Skeletal muscle satellite cell (primary cell): Measurements from ENCODE around the gene TCF12.
A peak's percentile ranks its signal among the peaks of the same experiment; 100 is the strongest.

ENCODE experiments used
- H3K27me3 ChIP-seq: 2 replicates; pipeline ENCODE4 v1.7.0; 2013; ENCODE audit warnings: low read length; ENCODE audit not compliant: control insufficient read depth, insufficient read depth
- H3K36me3 ChIP-seq: 2 replicates; pipeline ENCODE4 v1.7.0; 2013; ENCODE audit warnings: mild to moderate bottlenecking, control low read depth, low read length; ENCODE audit not compliant: insufficient read depth
- H3K4me1 ChIP-seq: 2 replicates; pipeline ENCODE4 v1.7.0; 2013; ENCODE audit warnings: low read length; ENCODE audit not compliant: control insufficient read depth, insufficient read depth
- H3K4me2 ChIP-seq: 2 replicates; pipeline ENCODE4 v1.7.0; 2013; ENCODE audit warnings: mild to moderate bottlenecking, low read length
- H3K4me3 ChIP-seq: 2 replicates; pipeline ENCODE4 v1.7.0; 2013; ENCODE audit warnings: low read length
- H3K9ac ChIP-seq: 2 replicates; pipeline ENCODE4 v1.7.0; 2013; ENCODE audit warnings: mild to moderate bottlenecking, low read depth, low read length, moderate library complexity
- H3K9me3 ChIP-seq: replicated peaks from 2 replicates; pipeline ENCODE4 v1.7.0; 2013; ENCODE audit warnings: mild to moderate bottlenecking, control low read depth, low read length

The TCF12 gene

GRCh38 chr15:57060799-57061198, 142.4 kb downstream of the TCF12 start:
- Histone ChIP-seq H3K4me2 (peak overlapping the region; percentile 63), H3K4me1 (peaks cover 60% of the 10 kb centered on the region), H3K9ac (peak overlapping the region; percentile 58), H3K27me3 (no peaks in the 10 kb centered on the region), H3K9me3 (no peaks in the 10 kb centered on the region), H3K36me3 (no peaks in the 10 kb centered on the region), H3K4me3 (peak overlapping the region; percentile 20)

- H3K9ac ChIP-seq = peak overlapping the region; percentile 58
- no peaks in the 10 kb centered on the region for H3K27me3 ChIP-seq
Observed at GRCh38 chr15:57061281-57061680, 142.8 kb downstream of the TCF12 start.

GRCh38 chr15:57061696-57062095, 143.3 kb downstream of the TCF12 start:
- no peak overlapping the region for H3K9ac ChIP-seq
- H3K9me3 ChIP-seq = no peaks in the 10 kb centered on the region
- H3K4me1 ChIP-seq = peaks cover 65% of the 10 kb centered on the region

More at GRCh38 chr15:57061281-57061680, 142.8 kb downstream of the TCF12 start:
- Histone ChIP-seq H3K4me3 (peak overlapping the region; percentile 20), H3K36me3 (no peaks in the 10 kb centered on the region), H3K9me3 (no peaks in the 10 kb centered on the region), H3K4me1 (peaks cover 65% of the 10 kb centered on the region), H3K4me2 (peak overlapping the region; percentile 63)

GRCh38 chr15:57064033-57064432, 145.6 kb downstream of the TCF12 start:
- Histone ChIP-seq H3K9ac (no peak overlapping the region), H3K9me3 (no peaks in the 10 kb centered on the region), H3K27me3 (no peaks in the 10 kb centered on the region), H3K4me1 (peaks cover 42% of the 10 kb centered on the region), H3K36me3 (no peaks in the 10 kb centered on the region), H3K4me2 (no peak overlapping the region), H3K4me3 (no peak overlapping the region)

More at GRCh38 chr15:57061696-57062095, 143.3 kb downstream of the TCF12 start:
- Histone ChIP-seq H3K4me2 (peak overlapping the region; percentile 63), H3K36me3 (no peaks in the 10 kb centered on the region), H3K4me3 (no peak overlapping the region), H3K27me3 (no peaks in the 10 kb centered on the region)

- H3K4me1 ChIP-seq = peaks cover 19% of the 10 kb centered on the region
- H3K9me3 ChIP-seq = no peaks in the 10 kb centered on the region
- no peaks in the 10 kb centered on the region for H3K27me3 ChIP-seq
- no peak overlapping the region for H3K4me2 ChIP-seq
- H3K4me3 ChIP-seq = no peak overlapping the region
- H3K9ac ChIP-seq = no peak overlapping the region
- H3K36me3 ChIP-seq = no peaks in the 10 kb centered on the region
Observed at GRCh38 chr15:57069423-57069822, 151.0 kb downstream of the TCF12 start.

GRCh38 chr15:57070674-57071073, 152.2 kb downstream of the TCF12 start:
- Histone ChIP-seq H3K4me2 (no peak overlapping the region), H3K4me3 (no peak overlapping the region), H3K4me1 (peaks cover 18% of the 10 kb centered on the region), H3K36me3 (no peaks in the 10 kb centered on the region), H3K27me3 (no peaks in the 10 kb centered on the region), H3K9ac (no peak overlapping the region), H3K9me3 (no peaks in the 10 kb centered on the region)

- Histone ChIP-seq H3K4me3 (no peak overlapping the region), H3K36me3 (no peaks in the 10 kb centered on the region), H3K4me2 (peak overlapping the region; percentile 56), H3K4me1 (peaks cover 5% of the 10 kb centered on the region), H3K27me3 (no peaks in the 10 kb centered on the region), H3K9me3 (no peaks in the 10 kb centered on the region), H3K9ac (no peak overlapping the region)
Observed at GRCh38 chr15:57079446-57079845, 161.0 kb downstream of the TCF12 start.

GRCh38 chr15:57079931-57080620, 161.6 kb downstream of the TCF12 start:
- Histone ChIP-seq H3K9me3 (no peaks in the 10 kb centered on the region), H3K36me3 (no peaks in the 10 kb centered on the region), H3K4me3 (no peak overlapping the region), H3K4me2 (peak overlapping the region; percentile 39), H3K4me1 (peaks cover 5% of the 10 kb centered on the region), H3K27me3 (no peaks in the 10 kb centered on the region), H3K9ac (no peak overlapping the region)

GRCh38 chr15:57082054-57082728, 163.7 kb downstream of the TCF12 start:
- H3K36me3 ChIP-seq = no peaks in the 10 kb centered on the region

GRCh38 chr15:57084192-57084591, 165.7 kb downstream of the TCF12 start:
- no peak overlapping the region for H3K9ac ChIP-seq

More at GRCh38 chr15:57082054-57082728, 163.7 kb downstream of the TCF12 start:
- no peak overlapping the region for H3K4me3 ChIP-seq
- no peak overlapping the region for H3K4me2 ChIP-seq
- H3K9ac ChIP-seq = no peak overlapping the region
- peaks cover 5% of the 10 kb centered on the region for H3K4me1 ChIP-seq
- no peaks in the 10 kb centered on the region for H3K27me3 ChIP-seq
- no peaks in the 10 kb centered on the region for H3K9me3 ChIP-seq

GRCh38 chr15:57085267-57085666, 166.8 kb downstream of the TCF12 start:
- no peak overlapping the region for H3K9ac ChIP-seq
- H3K4me2 ChIP-seq = no peak overlapping the region
- H3K27me3 ChIP-seq = no peaks in the 10 kb centered on the region
- no peaks in the 10 kb centered on the region for H3K4me1 ChIP-seq
- no peak overlapping the region for H3K4me3 ChIP-seq
- no peaks in the 10 kb centered on the region for H3K9me3 ChIP-seq
- H3K36me3 ChIP-seq = no peaks in the 10 kb centered on the region

More at GRCh38 chr15:57084192-57084591, 165.7 kb downstream of the TCF12 start:
- Histone ChIP-seq H3K4me2 (no peak overlapping the region), H3K4me1 (peaks cover 3% of the 10 kb centered on the region), H3K27me3 (no peaks in the 10 kb centered on the region), H3K9me3 (no peaks in the 10 kb centered on the region), H3K36me3 (no peaks in the 10 kb centered on the region), H3K4me3 (no peak overlapping the region)
